Heart left ventricle (tissue), 13 donors: ENCODE measurements around the gene ACSF3.

Experiments used
- POLR2A ChIP-seq, 2 donors: fragments of 450-650 bp; IDR thresholded peaks; one replicate each; pipeline ENCODE4 v1.6.1; 2017; ENCODE audit warnings: antibody characterized with exemption in 2 of 2, mild to moderate bottlenecking in 2 of 2, moderate library complexity in 2 of 2
- TF ChIP-seq, protein P1 (sequence below), 12 donors: fragments of 200-600 bp; sonication (generic) in 4 of 12; IDR thresholded peaks; one replicate each; pipeline versions ENCODE4 v1.5.0 to v1.8.0; 2018 to 2022; ENCODE audit warnings: antibody characterized with exemption in 12 of 12, mild to moderate bottlenecking in 5 of 12
- donor health status: ischemic (EF 13 %, LVEDD 7.1; RV severe dilation, severe dysfunction).
- donor health status: DM: no; HTN: yes; CAD: no.
- donor health status: DM: no; HTN: no; CAD: no.
- donor health status: ischemic (EF 25% LVEDD 6.9; RV normal size, moderate dysfunction).
- donor health status: ischemic (EF 25% LVEDD 5.7; RV mildly dilated, moderate dysfunction).
- donor health status: ischemic (EF 35%, LVEDD 5.7; RV mildly dilated, moderate dysfunction).
- donor health status: nonischemic (EF 11% LVEDD 7.7; RV severe dilation, severe dysfunction).
- donor health status: DM: yes; HTN: yes; CAD: no.
- donor health status: PGD.
- donor health status: ischemic (EF 29% LVEDD 5.4; RV normal size, mild dysfunction).
- donor health status: nonischemic (EF 23%, LVEDD 6.1; RV moderate dilation, normal function).

GRCh38 chr16:89053725-89054029 is 40.0 kb upstream of the ACSF3 start:
- TF ChIP-seq, protein P1, sequence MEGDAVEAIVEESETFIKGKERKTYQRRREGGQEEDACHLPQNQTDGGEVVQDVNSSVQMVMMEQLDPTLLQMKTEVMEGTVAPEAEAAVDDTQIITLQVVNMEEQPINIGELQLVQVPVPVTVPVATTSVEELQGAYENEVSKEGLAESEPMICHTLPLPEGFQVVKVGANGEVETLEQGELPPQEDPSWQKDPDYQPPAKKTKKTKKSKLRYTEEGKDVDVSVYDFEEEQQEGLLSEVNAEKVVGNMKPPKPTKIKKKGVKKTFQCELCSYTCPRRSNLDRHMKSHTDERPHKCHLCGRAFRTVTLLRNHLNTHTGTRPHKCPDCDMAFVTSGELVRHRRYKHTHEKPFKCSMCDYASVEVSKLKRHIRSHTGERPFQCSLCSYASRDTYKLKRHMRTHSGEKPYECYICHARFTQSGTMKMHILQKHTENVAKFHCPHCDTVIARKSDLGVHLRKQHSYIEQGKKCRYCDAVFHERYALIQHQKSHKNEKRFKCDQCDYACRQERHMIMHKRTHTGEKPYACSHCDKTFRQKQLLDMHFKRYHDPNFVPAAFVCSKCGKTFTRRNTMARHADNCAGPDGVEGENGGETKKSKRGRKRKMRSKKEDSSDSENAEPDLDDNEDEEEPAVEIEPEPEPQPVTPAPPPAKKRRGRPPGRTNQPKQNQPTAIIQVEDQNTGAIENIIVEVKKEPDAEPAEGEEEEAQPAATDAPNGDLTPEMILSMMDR (IDR thresholded peaks at IDR 0.05): no peak
- TF ChIP-seq POLR2A (IDR thresholded peaks at IDR 0.05): no peak
